ENCODE measurements around the gene KLHDC8A.

The KLHDC8A gene

DNA sequence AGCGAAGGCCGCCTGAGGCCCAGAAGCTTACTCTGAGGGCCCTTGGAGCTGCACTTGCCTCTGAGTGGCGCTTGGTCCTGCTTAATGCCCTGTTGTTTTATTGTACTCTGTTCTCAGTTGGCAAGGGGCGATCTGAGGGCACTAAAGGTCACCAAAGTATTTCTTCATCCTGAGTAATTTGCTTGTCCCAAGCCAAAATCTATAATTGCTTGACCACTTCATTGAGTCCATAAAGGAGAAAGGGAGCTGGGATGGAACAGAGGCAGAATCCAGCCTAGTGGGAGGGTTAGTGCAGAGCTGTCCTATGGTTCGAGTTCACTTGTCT is 34.8 kb downstream of the KLHDC8A start:
- TF ChIP-seq, protein P1, sequence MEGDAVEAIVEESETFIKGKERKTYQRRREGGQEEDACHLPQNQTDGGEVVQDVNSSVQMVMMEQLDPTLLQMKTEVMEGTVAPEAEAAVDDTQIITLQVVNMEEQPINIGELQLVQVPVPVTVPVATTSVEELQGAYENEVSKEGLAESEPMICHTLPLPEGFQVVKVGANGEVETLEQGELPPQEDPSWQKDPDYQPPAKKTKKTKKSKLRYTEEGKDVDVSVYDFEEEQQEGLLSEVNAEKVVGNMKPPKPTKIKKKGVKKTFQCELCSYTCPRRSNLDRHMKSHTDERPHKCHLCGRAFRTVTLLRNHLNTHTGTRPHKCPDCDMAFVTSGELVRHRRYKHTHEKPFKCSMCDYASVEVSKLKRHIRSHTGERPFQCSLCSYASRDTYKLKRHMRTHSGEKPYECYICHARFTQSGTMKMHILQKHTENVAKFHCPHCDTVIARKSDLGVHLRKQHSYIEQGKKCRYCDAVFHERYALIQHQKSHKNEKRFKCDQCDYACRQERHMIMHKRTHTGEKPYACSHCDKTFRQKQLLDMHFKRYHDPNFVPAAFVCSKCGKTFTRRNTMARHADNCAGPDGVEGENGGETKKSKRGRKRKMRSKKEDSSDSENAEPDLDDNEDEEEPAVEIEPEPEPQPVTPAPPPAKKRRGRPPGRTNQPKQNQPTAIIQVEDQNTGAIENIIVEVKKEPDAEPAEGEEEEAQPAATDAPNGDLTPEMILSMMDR (IDR thresholded peaks at IDR 0.05; ENCODE audit: control insufficient read depth, extremely low read depth, insufficient read depth): no peak
- no peak for DNase-seq (ENCODE audit: low read depth)
- peak overlapping the region; percentile 84 for H3K4me3 ChIP-seq (ENCODE audit: low read depth, low read length)

DNA sequence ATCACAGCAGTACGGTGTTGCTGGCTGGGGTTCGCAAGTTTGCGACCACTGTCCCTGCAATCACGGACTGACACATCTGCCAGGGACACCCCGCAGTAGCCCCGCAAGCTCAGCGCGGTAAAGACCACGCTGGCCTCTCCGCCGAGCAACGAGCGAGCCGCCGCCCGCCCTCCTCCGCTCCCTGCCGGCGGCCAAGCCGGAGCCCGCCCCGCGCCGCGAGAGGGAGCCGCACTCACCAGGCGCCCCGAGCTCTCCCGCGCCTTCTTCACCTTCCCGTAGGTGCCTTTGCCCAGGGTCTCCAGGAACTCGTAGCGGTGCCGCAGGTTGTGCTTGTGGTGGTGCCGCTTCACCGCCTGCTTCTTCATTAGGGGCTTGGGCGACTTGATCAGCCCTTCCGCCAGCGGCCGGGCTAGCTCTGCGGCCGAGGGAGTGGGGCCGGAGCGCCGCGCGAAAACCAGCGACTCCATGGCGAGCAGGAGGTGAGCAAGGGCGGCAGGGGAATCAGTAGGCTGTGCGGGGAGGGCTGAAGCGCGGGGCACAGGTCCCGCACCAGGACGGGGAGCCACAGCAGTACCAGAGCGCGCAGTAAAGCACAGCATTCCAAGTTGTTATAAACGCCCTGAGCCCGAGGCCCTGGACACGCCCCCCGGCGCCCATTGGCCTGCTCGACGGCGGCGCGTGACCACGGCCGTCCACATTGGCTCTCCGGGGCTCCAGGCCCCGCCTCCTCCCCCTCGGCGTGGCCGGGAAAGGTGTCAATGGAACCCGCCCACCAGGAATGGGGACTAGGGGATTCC is 35.4 kb downstream of the KLHDC8A start, which contains the start of gene NUAK2:
NUAK2 (minus strand) TSS at position 584 of the 797 bp plus-strand sequence; CDS start at position 467, 117 bp downstream.
- TF ChIP-seq, protein P1 (IDR thresholded peaks at IDR 0.05; ENCODE audit: control insufficient read depth, extremely low read depth, insufficient read depth): peak; percentile 38
- peak; percentile 75 for DNase-seq (ENCODE audit: low read depth)
- H3K4me3 ChIP-seq (ENCODE audit: low read depth, low read length): peak within 1 kb of the TSS; percentile 84

DNA sequence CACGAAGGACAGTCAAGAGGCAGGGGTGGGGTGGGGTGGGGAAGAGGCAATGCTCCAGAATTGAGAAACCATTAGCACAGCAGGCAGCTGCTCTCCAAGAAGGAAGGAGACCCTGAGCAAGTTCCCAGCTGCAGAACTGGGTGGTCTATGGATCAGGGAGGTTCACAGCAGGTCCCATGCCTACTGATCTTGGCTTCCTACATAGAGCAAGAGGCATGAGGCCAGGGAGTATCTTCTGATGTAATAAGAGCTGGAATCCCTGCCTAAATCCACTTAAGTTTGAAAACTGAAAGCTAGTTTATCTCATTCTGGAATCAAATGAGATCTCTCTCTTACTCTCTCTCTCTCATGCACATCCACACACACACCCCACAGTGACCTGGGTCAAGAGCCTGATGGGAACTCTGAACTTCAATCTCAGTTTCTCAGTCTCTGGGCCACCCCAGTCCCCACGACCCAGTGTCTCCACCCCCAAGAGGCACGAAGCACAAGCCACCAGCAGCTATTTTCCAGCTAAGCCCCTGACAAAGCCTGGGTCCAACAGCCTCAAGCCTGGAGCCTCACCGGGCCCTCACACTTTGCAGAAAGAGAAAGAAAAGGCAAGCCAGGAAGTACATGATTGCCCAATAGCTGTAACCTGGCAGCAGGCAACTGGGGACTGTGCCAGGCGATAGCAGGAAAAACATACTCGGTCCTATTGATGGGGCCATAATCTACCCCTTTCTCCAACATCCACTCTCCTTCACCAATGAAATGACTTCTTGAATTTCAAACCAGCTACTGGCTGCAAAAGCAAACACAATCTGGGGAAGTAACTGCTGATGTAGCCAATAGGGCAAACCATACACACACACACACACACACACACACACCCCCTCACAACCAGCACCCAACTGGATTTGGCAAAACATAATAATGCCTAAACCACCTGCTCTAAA is 37.4 kb downstream of the KLHDC8A start:
- TF ChIP-seq, protein P1 (IDR thresholded peaks at IDR 0.05; ENCODE audit: control insufficient read depth, extremely low read depth, insufficient read depth): no peak
- H3K4me3 ChIP-seq (ENCODE audit: low read depth, low read length): peak overlapping the region; percentile 84
- peak; percentile 97 for DNase-seq (ENCODE audit: low read depth)

DNA sequence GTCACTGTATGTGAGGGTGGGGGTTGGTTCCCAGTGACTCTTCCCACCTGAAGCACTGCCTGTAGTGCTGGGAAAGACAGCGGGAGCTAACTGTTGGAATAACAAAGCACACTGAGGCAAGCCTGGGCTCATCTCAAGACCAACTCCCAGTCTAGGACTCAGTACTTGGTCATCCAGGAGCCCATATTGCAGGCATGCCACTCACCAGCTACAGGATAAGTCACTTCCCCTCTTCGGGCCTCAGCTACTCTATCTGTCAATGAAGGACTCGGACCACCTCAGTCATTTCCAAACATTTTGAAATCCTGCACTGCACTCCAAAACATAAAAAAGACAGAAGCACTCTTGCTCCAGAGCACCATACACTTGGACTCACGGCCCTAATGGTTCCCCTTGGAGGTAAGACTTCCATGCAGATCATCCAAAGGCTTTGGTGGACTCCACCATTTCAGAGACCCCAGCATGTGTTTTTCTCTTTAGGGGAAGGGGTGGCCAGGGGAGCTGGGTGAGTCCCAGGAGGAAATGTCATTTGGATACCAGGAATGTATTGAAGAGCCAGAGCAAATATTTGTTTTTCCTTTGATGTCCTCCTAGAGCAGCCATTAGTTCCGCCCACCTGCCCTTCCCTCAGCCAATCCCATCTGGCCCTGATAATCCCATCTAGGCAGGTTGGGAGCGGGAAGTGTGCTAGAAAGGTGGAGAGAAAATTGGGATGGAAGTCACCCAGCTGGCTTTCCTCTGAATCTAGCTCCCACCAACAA is 38.3 kb downstream of the KLHDC8A start:
- peak; percentile 94 for DNase-seq (ENCODE audit: low read depth)
- TF ChIP-seq, protein P1 (IDR thresholded peaks at IDR 0.05; ENCODE audit: control insufficient read depth, extremely low read depth, insufficient read depth): no peak
- H3K4me3 ChIP-seq (ENCODE audit: low read depth, low read length): peak overlapping the region; percentile 44

DNA sequence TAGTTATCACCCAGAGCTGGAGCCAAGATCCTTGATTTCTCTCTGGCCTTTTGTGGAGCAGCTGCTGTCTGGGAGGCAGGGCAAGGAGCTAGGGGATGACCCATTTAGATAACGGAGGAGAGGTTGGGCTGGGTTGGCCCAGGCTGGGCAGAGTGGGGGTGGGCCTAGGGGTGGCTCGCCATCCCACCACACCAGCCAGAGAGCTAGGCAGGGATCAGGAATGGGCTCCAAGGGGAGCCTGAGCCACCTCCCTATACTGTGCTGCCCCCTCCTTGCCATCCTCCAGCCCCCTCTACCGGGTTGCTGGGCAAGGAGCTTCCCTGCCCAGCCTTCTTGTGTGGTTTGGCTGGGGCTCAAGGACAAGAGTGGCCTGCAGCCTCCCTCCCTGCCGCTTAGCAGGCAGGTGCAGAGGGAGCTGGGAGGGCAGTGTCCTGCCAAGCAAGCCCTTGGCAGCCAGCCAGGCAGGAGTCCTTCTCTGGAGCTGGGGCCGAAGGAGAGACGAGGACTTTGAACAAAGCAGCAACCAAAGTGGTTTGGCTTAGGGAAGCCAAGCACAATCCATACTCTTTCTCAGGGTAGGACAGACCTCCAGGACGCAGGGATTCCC is 39.3 kb downstream of the KLHDC8A start:
- peak; percentile 96 for DNase-seq (ENCODE audit: low read depth)
- peak overlapping the region; percentile 44 for H3K4me3 ChIP-seq (ENCODE audit: low read depth, low read length)
- TF ChIP-seq, protein P1 (IDR thresholded peaks at IDR 0.05; ENCODE audit: control insufficient read depth, extremely low read depth, insufficient read depth): peak; percentile 29

DNA sequence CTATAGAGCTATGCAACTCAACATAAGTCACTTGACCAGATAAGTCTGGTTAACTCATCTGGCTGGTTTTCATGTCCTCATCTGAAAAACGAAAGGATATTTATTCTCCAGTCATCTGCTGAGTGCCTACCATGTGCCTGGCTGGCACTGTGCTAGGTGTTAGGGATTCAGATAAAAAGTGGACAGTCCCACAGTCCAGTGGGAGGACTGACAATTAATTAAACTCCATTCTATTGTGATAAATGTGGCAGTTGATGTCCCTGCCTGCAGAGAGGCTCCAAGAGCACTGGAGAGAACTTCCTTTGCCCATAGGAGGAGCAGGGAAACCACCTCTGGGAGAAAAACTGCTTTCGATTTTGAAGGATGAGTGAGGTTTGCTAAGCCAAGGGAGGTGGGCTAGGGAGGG is 40.6 kb downstream of the KLHDC8A start:
- TF ChIP-seq, protein P1 (IDR thresholded peaks at IDR 0.05; ENCODE audit: control insufficient read depth, extremely low read depth, insufficient read depth): no peak
- no peak overlapping the region for H3K4me3 ChIP-seq (ENCODE audit: low read depth, low read length)

More for the DNA sequence above, 40.6 kb downstream of the KLHDC8A start:
- DNase-seq (ENCODE audit: low read depth): peak; percentile 40
